ENCODE data around the gene PLAAT2.

GRCh38 chr11:63583357-63583677 lies 20.1 kb upstream of the PLAAT2 start:
- TF ChIP-seq CTCF (conservative IDR thresholded peaks at IDR 0.05; ENCODE audit: low read depth, low read length) (no peak), EZH2 (IDR thresholded peaks at IDR 0.05; ENCODE audit: borderline replicate concordance, low read depth, low read length, poor library complexity, severe bottlenecking) (no peak)
